Nephron progenitor cell (in vitro differentiated cells): ENCODE results near the gene UBE4B.

ENCODE experiments used
- DNase-seq: peaks from one replicate; pipeline ENCODE4 v3.0.0; 2021
- H3K27ac Mint-ChIP-seq: 2 replicates; pipeline ENCODE4 v1.8.0; 2021; ENCODE audit warnings: mild to moderate bottlenecking, moderate library complexity, mixed read lengths
- H3K27me3 Mint-ChIP-seq: 2 replicates; pipeline ENCODE4 v1.8.0; 2021; ENCODE audit warnings: mild to moderate bottlenecking, low read depth, mixed read lengths; ENCODE audit not compliant: poor library complexity
- H3K36me3 Mint-ChIP-seq: 2 replicates; pipeline ENCODE4 v1.8.0; 2021; ENCODE audit warnings: low read depth, mixed read lengths
- H3K4me1 Mint-ChIP-seq: 2 replicates; pipeline ENCODE4 v1.8.0; 2021; ENCODE audit warnings: mixed read lengths
- H3K4me3 Mint-ChIP-seq: 2 replicates; pipeline ENCODE4 v1.8.0; 2021; ENCODE audit warnings: mild to moderate bottlenecking, moderate library complexity, mixed read lengths
- H3K9me3 Mint-ChIP-seq: 2 replicates; pipeline ENCODE4 v1.8.0; 2021; ENCODE audit warnings: mild to moderate bottlenecking, moderate library complexity, mixed read lengths
- CTCF ChIP-seq: fragments of 200-600 bp; sonication (generic); IDR thresholded peaks from 2 replicates; pipeline ENCODE4 v1.5.0; 2021; ENCODE audit warnings: antibody characterized with exemption

The UBE4B gene

GRCh38 chr1:10064416-10065343, 31.9 kb downstream of the UBE4B start:
- peaks cover 9% of the 10 kb centered on the region for H3K4me1 Mint-ChIP-seq
- no peak overlapping the region for H3K4me3 Mint-ChIP-seq
- no peak overlapping the region for H3K27ac Mint-ChIP-seq
- peaks cover 19% of the 10 kb centered on the region for H3K36me3 Mint-ChIP-seq
- no peak for DNase-seq
- TF ChIP-seq CTCF = no peak
- H3K9me3 Mint-ChIP-seq = no peaks in the 10 kb centered on the region
- no peaks in the 10 kb centered on the region for H3K27me3 Mint-ChIP-seq

GRCh38 chr1:10065344-10065685, 32.6 kb downstream of the UBE4B start:
- no peak for TF ChIP-seq CTCF
- no peak for DNase-seq
- H3K27ac Mint-ChIP-seq = peak overlapping the region; percentile 44
- peaks cover 22% of the 10 kb centered on the region for H3K36me3 Mint-ChIP-seq
- no peaks in the 10 kb centered on the region for H3K27me3 Mint-ChIP-seq
- H3K9me3 Mint-ChIP-seq = no peaks in the 10 kb centered on the region
- no peak overlapping the region for H3K4me3 Mint-ChIP-seq
- H3K4me1 Mint-ChIP-seq = peaks cover 6% of the 10 kb centered on the region

- TF ChIP-seq CTCF = no peak
- H3K9me3 Mint-ChIP-seq = no peaks in the 10 kb centered on the region
- peaks cover 6% of the 10 kb centered on the region for H3K4me1 Mint-ChIP-seq
- H3K27ac Mint-ChIP-seq = no peak overlapping the region
- H3K36me3 Mint-ChIP-seq = peaks cover 25% of the 10 kb centered on the region
- no peak for DNase-seq
- no peaks in the 10 kb centered on the region for H3K27me3 Mint-ChIP-seq
- no peak overlapping the region for H3K4me3 Mint-ChIP-seq
Measured at GRCh38 chr1:10065760-10066159, 33.0 kb downstream of the UBE4B start.

- no peaks in the 10 kb centered on the region for H3K27me3 Mint-ChIP-seq
Measured at GRCh38 chr1:10068605-10069294, 36.0 kb downstream of the UBE4B start.

GRCh38 chr1:10070206-10070605, 37.4 kb downstream of the UBE4B start:
- Mint-ChIP-seq H3K27ac (no peak overlapping the region), H3K4me1 (peaks cover 8% of the 10 kb centered on the region), H3K36me3 (peaks cover 24% of the 10 kb centered on the region), H3K4me3 (no peak overlapping the region), H3K27me3 (no peaks in the 10 kb centered on the region), H3K9me3 (no peaks in the 10 kb centered on the region)
- TF ChIP-seq CTCF = no peak
- DNase-seq = no peak

More at GRCh38 chr1:10068605-10069294, 36.0 kb downstream of the UBE4B start:
- H3K27ac Mint-ChIP-seq = no peak overlapping the region
- DNase-seq = no peak
- TF ChIP-seq CTCF = no peak
- no peaks in the 10 kb centered on the region for H3K9me3 Mint-ChIP-seq
- H3K4me3 Mint-ChIP-seq = no peak overlapping the region
- peaks cover 6% of the 10 kb centered on the region for H3K4me1 Mint-ChIP-seq
- peaks cover 29% of the 10 kb centered on the region for H3K36me3 Mint-ChIP-seq
